B cell (primary cell): ENCODE results near the gene EBLN2. TPM values are rescaled to one million over a fixed set of nuclear protein-coding genes. Genes with fewer than 3 reads are reported as not detected.

ENCODE experiments used
- ATAC-seq: fragments of 200-7000 bp; cut with Tn5 transposase; one replicate; pipeline ENCODE4 v1.10.0; 2021; ENCODE audit warnings: low read depth, mild to moderate bottlenecking, moderate number of reproducible peaks, moderate library complexity
- CTCF ChIA-PET: fragments of 350-600 bp; sonication (Branson Sonifier 250); formaldehyde crosslinking; loops from one replicate; lab custom pipeline; 2021; ENCODE audit warnings: antibody characterized with exemption, inconsistent platforms; lab: Charles Lee
- POLR2A ChIA-PET: fragments of 350-600 bp; sonication (Branson Sonifier 250); formaldehyde crosslinking; loops from one replicate; lab custom pipeline; 2021; ENCODE audit warnings: antibody characterized with exemption; lab: Charles Lee
- DNase-seq: peaks from one replicate; pipeline ENCODE4 v3.0.0; 2013
- H2AFZ ChIP-seq: 2 replicates; pipeline ENCODE4 v1.6.1; 2012; ENCODE audit warnings: mild to moderate bottlenecking, low read depth, low read length; ENCODE audit not compliant: insufficient read depth, poor library complexity, severe bottlenecking
- H3K27ac ChIP-seq, 2 donors: 1 replicate in 1 of 2; 2 replicates in 1 of 2; pipeline ENCODE4 v1.5.1; 2012 to 2013; ENCODE audit warnings: low read length in 2 of 2, mild to moderate bottlenecking in 2 of 2, moderate library complexity in 1 of 2
- H3K27me3 ChIP-seq, 4 experiments: fragments of 200-600 bp in 1 of 4; sonication (generic) in 1 of 4; replicated peaks in 1 of 4; 1 replicate in 2 of 4; 2 replicates in 2 of 4; pipeline versions ENCODE4 v1.6.1 to v1.7.0; 2013 to 2016; ENCODE audit warnings: low read length in 3 of 4, mild to moderate bottlenecking in 2 of 4, mixed read lengths in 1 of 4, moderate library complexity in 1 of 4; ENCODE audit not compliant: insufficient read depth in 4 of 4, control insufficient read depth in 3 of 4; ENCODE audit errors: control extremely low read depth in 1 of 4
- H3K36me3 ChIP-seq, 2 experiments: replicated peaks in 1 of 2; 1 replicate in 1 of 2; 2 replicates in 1 of 2; pipeline versions ENCODE4 v1.6.1 to v1.7.1; 2013; ENCODE audit warnings: low read length in 1 of 2; ENCODE audit not compliant: insufficient read depth in 2 of 2, control insufficient read depth in 1 of 2; ENCODE audit errors: control extremely low read depth in 1 of 2, extremely low read depth in 1 of 2
- H3K4me1 ChIP-seq, 2 donors: fragments of 200-600 bp in 1 of 2; sonication (generic) in 1 of 2; 1 replicate in 1 of 2; 2 replicates in 1 of 2; pipeline versions ENCODE4 v1.5.1 to v1.6.1; 2013 to 2017; ENCODE audit warnings: low read length in 2 of 2; ENCODE audit not compliant: control insufficient read depth in 2 of 2, insufficient read depth in 2 of 2
- H3K4me2 ChIP-seq: replicated peaks from 2 replicates; pipeline ENCODE3; 2012; ENCODE audit warnings: mild to moderate bottlenecking, low read depth, low read length; ENCODE audit not compliant: poor library complexity, severe bottlenecking
- H3K4me3 ChIP-seq, 5 experiments: fragments of 200-600 bp in 1 of 5; sonication (generic) in 1 of 5; 1 replicate in 3 of 5; 2 replicates in 2 of 5; pipeline versions ENCODE4 v1.5.1 to v1.7.0; 2011 to 2016; ENCODE audit warnings: low read length in 4 of 5, mild to moderate bottlenecking in 4 of 5, low read depth in 2 of 5, control low read depth in 1 of 5, moderate library complexity in 1 of 5; ENCODE audit not compliant: insufficient read depth in 1 of 5; ENCODE audit errors: control extremely low read depth in 1 of 5, extremely low read depth in 1 of 5
- H3K79me2 ChIP-seq: fragments of 200-600 bp; sonication (generic); one replicate; pipeline ENCODE4 v1.6.0; 2016; ENCODE audit warnings: low read length; ENCODE audit not compliant: control insufficient read depth, insufficient read depth
- H3K9ac ChIP-seq: fragments of 200-600 bp; sonication (generic); 2 replicates; pipeline ENCODE4 v1.6.1; 2017; ENCODE audit warnings: mild to moderate bottlenecking, low read length, moderate library complexity
- H3K9me3 ChIP-seq, 3 donors: one replicate each; pipeline versions ENCODE4 v1.6.1 to v1.7.1; 2013; ENCODE audit warnings: low read length in 2 of 3; ENCODE audit not compliant: control insufficient read depth in 2 of 3, insufficient read depth in 1 of 3; ENCODE audit errors: control extremely low read depth in 1 of 3
- H4K20me1 ChIP-seq: 2 replicates; pipeline ENCODE4 v1.6.0; 2012; ENCODE audit warnings: mild to moderate bottlenecking, low read length; ENCODE audit not compliant: insufficient read depth, control insufficient read depth, poor library complexity, severe bottlenecking
- H3K27ac Mint-ChIP-seq: one replicate; pipeline ENCODE4 v1.8.0; 2021; ENCODE audit warnings: mixed read lengths
- H3K27me3 Mint-ChIP-seq: one replicate; pipeline ENCODE4 v1.8.0; 2021; ENCODE audit warnings: mixed read lengths
- H3K4me1 Mint-ChIP-seq: one replicate; pipeline ENCODE4 v1.8.0; 2021; ENCODE audit warnings: mixed read lengths
- H3K4me3 Mint-ChIP-seq: one replicate; pipeline ENCODE4 v1.8.0; 2021; ENCODE audit warnings: mixed read lengths
- H3K9me3 Mint-ChIP-seq: one replicate; pipeline ENCODE4 v1.8.0; 2022; ENCODE audit warnings: mixed read lengths; ENCODE audit not compliant: insufficient read depth
- CTCF ChIP-seq: fragments of 200-600 bp; IDR thresholded peaks from one replicate; pipeline ENCODE4 v1.8.0; 2022; ENCODE audit warnings: antibody characterized with exemption, mild to moderate bottlenecking
- EZH2 ChIP-seq: IDR thresholded peaks from 2 replicates; pipeline ENCODE4 v1.6.1; 2012; ENCODE audit warnings: borderline replicate concordance, low read depth, mild to moderate bottlenecking, moderate library complexity, low read length; ENCODE audit not compliant: insufficient read depth, poor library complexity, severe bottlenecking
- WGBS: methylation state at CpG from one replicate; pipeline ENCODE4 v1.1.5; 2013; ENCODE audit warnings: missing lambda C conversion rate; ENCODE audit not compliant: insufficient coverage; 5-methylcytosine and 5-hydroxymethylcytosine counted together
- intact Hi-C: fragments of 100-400 bp; cut with micrococcal nuclease; formaldehyde crosslinking; loops from one replicate; pipeline ENCODE4 v1.10.0; 2022
- polyA plus RNA-seq: library from polyadenylated mRNA; depleted of rRNA; stranded (reverse); fragments of >200 nt; gene quantifications from 2 replicates; pipeline ENCODE4 v1.2.3, GENCODE V29; 2012
- total RNA-seq, 2 donors: library from RNA; stranded (reverse); fragments of 120-200 nt in 1 of 2; gene quantifications; 1 replicate in 1 of 2; 2 replicates in 1 of 2; pipeline versions ENCODE4 v1.2.3 to v1.2.4, GENCODE V29; 2013 to 2022

Gene EBLN2
- total and polyA plus RNA-seq, 2 donors (not counting 1 experiment from before 2014, with no cell fraction given) = 4.5 to 10.2 TPM

- no peaks in the 10 kb centered on the region for H3K9me3 Mint-ChIP-seq
- no CpG with 5 or more reads among the region's 2 CpGs for WGBS
- DNase-seq (no peak), ATAC-seq (no peak)
- H3K36me3 ChIP-seq = peaks cover 2 to 9% of the 10 kb centered on the region in 2 experiments
- peaks cover 74% of the 10 kb centered on the region for H4K20me1 ChIP-seq
- H3K4me3 ChIP-seq = no peak overlapping the region
- no peaks in the 10 kb centered on the region for H3K9me3 ChIP-seq
- no peak overlapping the region for H3K4me3 Mint-ChIP-seq
- peaks cover 33% of the 10 kb centered on the region for H3K4me1 Mint-ChIP-seq
- ChIA-PET CTCF (interaction anchor here (1.3 kb wide), 2 partner anchors 10 to 108 kb away, joined by 3 to 8 read pairs; no protein-coding TSS in a partner anchor), POLR2A (no interaction called here)
- H3K4me1 ChIP-seq = no peaks in the 10 kb centered on the region
- no peak for TF ChIP-seq CTCF
- no peak for TF ChIP-seq EZH2
- intact Hi-C loops = no loop called here
- no peak overlapping the region for H3K9ac ChIP-seq
- H3K4me2 ChIP-seq = no peak overlapping the region
- H3K27me3 ChIP-seq = no peaks in the 10 kb centered on the region
- H3K79me2 ChIP-seq = peaks cover 77% of the 10 kb centered on the region
- H3K27ac Mint-ChIP-seq = no peak overlapping the region
- no peak overlapping the region for H3K27ac ChIP-seq
- no peak overlapping the region for H2AFZ ChIP-seq
- no peaks in the 10 kb centered on the region for H3K27me3 Mint-ChIP-seq
Measured at GRCh38 chr3:73046195-73046594, 15.3 kb upstream of the EBLN2 start.

- CTCF ChIA-PET = no interaction called here
Measured at GRCh38 chr3:73049319-73049718, 12.1 kb upstream of the EBLN2 start.

More at GRCh38 chr3:73049319-73049718, 12.1 kb upstream of the EBLN2 start:
- Mint-ChIP-seq H3K4me1 (peaks cover 13% of the 10 kb centered on the region), H3K27me3 (no peaks in the 10 kb centered on the region), H3K4me3 (no peak overlapping the region), H3K9me3 (no peaks in the 10 kb centered on the region), H3K27ac (no peak overlapping the region)
- Histone ChIP-seq H3K79me2 (peaks cover 47% of the 10 kb centered on the region), H3K9ac (no peak overlapping the region), H3K4me2 (no peak overlapping the region), H3K27ac (no peak overlapping the region), H3K4me3 (no peak overlapping the region), H4K20me1 (peaks cover 57% of the 10 kb centered on the region), H2AFZ (no peak overlapping the region), H3K27me3 (no peaks in the 10 kb centered on the region), H3K9me3 (no peaks in the 10 kb centered on the region), H3K4me1 (no peaks in the 10 kb centered on the region), H3K36me3 (peaks cover 2 to 9% of the 10 kb centered on the region in 2 experiments)
- no peak for TF ChIP-seq CTCF
- no peak for TF ChIP-seq EZH2
- intact Hi-C loops = no loop called here
- WGBS = 97% methylated on average over 5 of the region's 10 CpGs
- no peak for DNase-seq
- no peak for ATAC-seq
- POLR2A ChIA-PET = no interaction called here
